ENCODE data around the gene TSPAN15. TPM values are rescaled to one million over a fixed set of nuclear protein-coding genes. Genes with fewer than 3 reads are reported as not detected.
A peak's percentile ranks its signal among the peaks of the same experiment; 100 is the strongest.

The TSPAN15 gene
- total RNA-seq, 1 donor from 2014 or later: 46.1 TPM

DNA sequence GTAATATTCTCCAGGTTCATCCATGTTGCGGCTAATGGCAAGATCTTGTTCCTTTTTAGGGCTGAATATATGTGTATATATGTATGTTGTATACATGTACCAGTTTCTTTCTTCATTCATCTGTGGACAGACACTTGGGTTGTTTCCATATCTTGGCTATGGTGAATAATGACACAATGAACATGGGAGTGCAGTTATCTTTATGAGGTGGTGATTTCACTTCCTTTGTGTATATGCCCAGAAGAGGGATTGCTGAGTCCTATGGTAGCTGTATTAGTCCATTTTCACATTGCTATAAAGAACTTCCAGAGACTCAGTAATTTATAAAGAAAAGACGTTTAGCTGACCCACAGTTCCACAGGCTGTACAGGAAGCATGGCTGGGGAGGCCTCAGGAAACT, 17.1 kb upstream of the TSPAN15 start:
- TF ChIP-seq, protein P1, sequence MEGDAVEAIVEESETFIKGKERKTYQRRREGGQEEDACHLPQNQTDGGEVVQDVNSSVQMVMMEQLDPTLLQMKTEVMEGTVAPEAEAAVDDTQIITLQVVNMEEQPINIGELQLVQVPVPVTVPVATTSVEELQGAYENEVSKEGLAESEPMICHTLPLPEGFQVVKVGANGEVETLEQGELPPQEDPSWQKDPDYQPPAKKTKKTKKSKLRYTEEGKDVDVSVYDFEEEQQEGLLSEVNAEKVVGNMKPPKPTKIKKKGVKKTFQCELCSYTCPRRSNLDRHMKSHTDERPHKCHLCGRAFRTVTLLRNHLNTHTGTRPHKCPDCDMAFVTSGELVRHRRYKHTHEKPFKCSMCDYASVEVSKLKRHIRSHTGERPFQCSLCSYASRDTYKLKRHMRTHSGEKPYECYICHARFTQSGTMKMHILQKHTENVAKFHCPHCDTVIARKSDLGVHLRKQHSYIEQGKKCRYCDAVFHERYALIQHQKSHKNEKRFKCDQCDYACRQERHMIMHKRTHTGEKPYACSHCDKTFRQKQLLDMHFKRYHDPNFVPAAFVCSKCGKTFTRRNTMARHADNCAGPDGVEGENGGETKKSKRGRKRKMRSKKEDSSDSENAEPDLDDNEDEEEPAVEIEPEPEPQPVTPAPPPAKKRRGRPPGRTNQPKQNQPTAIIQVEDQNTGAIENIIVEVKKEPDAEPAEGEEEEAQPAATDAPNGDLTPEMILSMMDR (IDR thresholded peaks at IDR 0.05): no peak
- H3K27me3 ChIP-seq (ENCODE audit: low read depth): no peaks in the 10 kb centered on the region
- H3K4me3 ChIP-seq: no peak overlapping the region
- no peaks in the 10 kb centered on the region for H3K9me3 ChIP-seq
- H3K4me1 ChIP-seq: peaks cover 14% of the 10 kb centered on the region
- ATAC-seq: no peak
- no peak for DNase-seq
- no peaks in the 10 kb centered on the region for H3K36me3 ChIP-seq
- H3K27ac ChIP-seq: no peak overlapping the region
- intact Hi-C loops (cut with DNase I): no loop called here

DNA sequence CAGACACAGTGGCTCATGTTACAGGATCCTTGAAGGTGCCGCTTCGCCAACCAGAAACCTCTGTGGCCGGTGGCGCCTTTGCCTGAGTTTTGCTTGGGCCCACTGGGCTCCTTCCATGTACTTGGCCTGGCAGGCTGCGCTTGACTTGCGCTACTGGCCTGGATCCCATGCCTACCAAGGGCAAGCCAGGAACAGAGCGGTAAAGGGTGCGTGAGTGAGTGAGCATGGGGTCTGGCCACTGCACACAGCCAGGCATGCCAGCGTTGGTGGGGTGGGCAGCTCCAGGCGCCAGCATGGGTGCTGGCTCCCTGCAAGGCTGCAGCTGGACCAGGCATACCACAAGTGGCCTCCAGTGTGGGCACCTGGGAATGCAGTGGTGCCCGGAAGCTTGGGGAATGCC, 16.3 kb upstream of the TSPAN15 start:
- ATAC-seq (no peak), DNase-seq (no peak)
- Histone ChIP-seq H3K4me1 (peaks cover 21% of the 10 kb centered on the region), H3K27ac (no peak overlapping the region), H3K27me3 (ENCODE audit: low read depth) (no peaks in the 10 kb centered on the region), H3K4me3 (no peak overlapping the region), H3K36me3 (no peaks in the 10 kb centered on the region), H3K9me3 (no peaks in the 10 kb centered on the region)
- intact Hi-C loops (cut with DNase I): no loop called here
- TF ChIP-seq, protein P1 (IDR thresholded peaks at IDR 0.05): no peak

DNA sequence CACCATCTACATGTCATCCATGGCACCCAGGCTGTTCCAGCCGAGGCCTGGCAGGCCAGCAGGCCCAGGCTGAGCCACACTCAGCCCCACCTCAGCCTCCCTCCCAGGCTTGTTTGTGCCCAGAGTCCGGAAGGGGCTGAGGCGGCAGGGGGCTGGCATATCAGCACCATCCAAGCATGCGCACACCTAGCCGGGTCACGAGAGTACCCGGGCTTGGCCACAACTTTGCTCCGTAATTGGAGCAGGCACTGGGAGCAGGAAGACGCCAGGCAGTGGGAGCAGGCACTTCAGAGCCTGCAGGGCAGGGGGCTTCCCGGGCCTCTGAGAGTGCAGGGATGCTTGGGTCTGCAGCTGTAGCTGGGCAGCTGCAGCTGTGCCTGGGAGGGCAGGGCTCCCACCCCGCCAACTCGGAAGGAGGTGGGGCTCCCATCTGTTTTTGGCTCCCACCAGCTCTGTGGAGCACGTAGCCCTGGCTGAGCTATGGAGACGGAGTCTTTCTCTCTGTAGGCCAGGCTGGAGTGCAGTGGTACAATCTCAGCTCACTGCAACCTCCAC, 15.2 kb upstream of the TSPAN15 start:
- no peaks in the 10 kb centered on the region for H3K9me3 ChIP-seq
- no peak overlapping the region for H3K27ac ChIP-seq
- ATAC-seq (no peak), DNase-seq (no peak)
- H3K4me1 ChIP-seq: peaks cover 27% of the 10 kb centered on the region
- no peaks in the 10 kb centered on the region for H3K27me3 ChIP-seq (ENCODE audit: low read depth)
- H3K4me3 ChIP-seq: no peak overlapping the region
- intact Hi-C loops (cut with DNase I): no loop called here
- TF ChIP-seq, protein P1 (IDR thresholded peaks at IDR 0.05): no peak
- no peaks in the 10 kb centered on the region for H3K36me3 ChIP-seq

DNA sequence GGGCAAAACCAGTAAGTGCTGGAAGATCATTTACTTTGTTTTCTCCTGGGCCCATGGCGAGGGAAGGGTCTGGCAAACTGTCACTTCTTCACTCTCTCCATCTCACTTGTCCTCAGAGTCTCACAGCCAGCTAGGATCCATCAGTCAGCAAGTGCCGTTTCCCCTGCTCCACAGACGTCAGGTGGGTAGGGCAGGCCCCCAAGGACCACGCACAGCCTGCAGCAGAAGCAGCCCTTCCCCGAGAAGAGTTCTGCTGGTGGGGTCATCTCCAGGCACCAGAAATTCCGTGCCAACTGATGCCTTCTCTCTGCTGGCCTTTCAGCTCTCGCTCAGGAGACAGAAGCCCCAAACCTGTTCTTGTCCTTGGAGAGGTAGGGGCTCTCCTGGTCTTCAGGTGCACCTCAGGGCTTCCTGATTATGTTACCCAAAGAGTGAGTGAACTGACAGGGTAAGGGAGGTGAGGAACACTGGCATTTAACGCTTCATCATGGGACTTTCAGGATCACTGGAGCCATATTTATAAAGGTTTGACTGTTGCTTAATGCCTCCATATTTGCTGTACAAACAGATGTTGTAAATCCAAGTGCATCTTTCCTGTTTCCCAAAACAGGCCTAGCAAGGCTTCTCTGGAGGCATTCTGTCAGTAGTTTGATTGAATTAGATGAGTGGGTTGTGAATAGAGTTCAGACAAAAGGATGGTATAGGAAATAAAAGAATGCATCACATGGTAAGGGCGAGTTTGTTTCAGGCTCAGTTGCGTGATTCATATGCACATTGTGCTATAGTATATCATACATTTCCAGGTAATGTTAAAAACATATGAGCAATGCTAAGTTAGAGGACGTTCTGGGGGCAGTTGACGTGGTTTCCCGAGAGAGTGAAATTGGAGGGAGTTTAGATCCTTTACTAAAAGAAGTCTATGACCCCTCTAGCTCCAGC, 13.7 kb upstream of the TSPAN15 start:
- ATAC-seq (no peak), DNase-seq (no peak)
- Histone ChIP-seq H3K9me3 (no peaks in the 10 kb centered on the region), H3K27ac (peak overlapping the region; percentile 79), H3K4me1 (peaks cover 27% of the 10 kb centered on the region), H3K27me3 (ENCODE audit: low read depth) (no peaks in the 10 kb centered on the region), H3K4me3 (no peak overlapping the region), H3K36me3 (no peaks in the 10 kb centered on the region)
- TF ChIP-seq, protein P1 (IDR thresholded peaks at IDR 0.05): no peak
- intact Hi-C loops (cut with DNase I): no loop called here

DNA sequence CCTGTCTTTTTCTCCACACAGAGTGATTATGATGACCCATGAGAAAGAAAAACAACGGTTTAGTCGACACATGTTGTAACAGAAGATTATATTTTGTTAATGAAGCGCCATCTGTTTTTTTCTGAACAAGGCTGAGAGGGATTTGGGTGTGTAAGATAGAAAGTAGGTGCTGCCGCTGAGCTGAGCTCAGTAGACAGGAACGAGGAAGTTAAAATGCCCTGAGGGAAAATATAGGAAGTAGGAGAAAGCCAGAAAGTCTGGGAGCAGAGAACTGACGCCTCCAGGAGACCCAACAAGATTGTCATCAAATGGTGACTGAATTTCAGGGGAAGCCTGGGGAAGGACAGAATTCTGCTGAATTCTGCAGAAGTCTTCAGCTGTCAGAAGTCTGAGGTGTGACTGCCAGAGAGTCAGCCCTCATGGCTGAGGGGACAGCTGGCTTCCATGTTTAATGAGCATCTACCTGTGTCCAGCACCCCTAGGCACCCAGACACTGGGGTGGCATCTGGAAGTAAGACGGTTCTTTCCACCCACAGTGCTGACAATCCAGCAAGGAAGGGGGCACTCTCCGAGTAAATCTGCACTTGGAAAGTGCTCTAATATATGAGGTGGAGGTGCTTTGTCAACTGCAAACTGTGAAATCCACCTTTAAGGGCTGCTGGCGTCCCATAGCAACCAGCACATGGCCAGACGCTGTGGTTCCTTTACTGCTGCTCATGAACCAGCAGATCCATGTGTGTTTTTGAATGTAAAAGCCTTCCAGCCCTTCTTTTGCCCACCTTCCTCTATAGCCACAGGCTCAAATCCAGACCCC, 12.5 kb upstream of the TSPAN15 start:
- H3K27ac ChIP-seq: peak overlapping the region; percentile 79
- ATAC-seq: peak; percentile 65 to 88

More for the DNA sequence above, 12.5 kb upstream of the TSPAN15 start:
- Histone ChIP-seq H3K4me1 (peaks cover 27% of the 10 kb centered on the region), H3K4me3 (no peak overlapping the region), H3K27me3 (ENCODE audit: low read depth) (no peaks in the 10 kb centered on the region), H3K36me3 (no peaks in the 10 kb centered on the region), H3K9me3 (no peaks in the 10 kb centered on the region)
- TF ChIP-seq, protein P1 (IDR thresholded peaks at IDR 0.05): no peak
- intact Hi-C loops (cut with DNase I): no loop called here
- no peak for DNase-seq

Measured in lower lobe of right lung (tissue), 2 donors.